Measurements from ENCODE around the gene MRAP2. TPM values are rescaled to one million over a fixed set of nuclear protein-coding genes. Genes with fewer than 3 reads are reported as not detected.

MRAP2 gene
- polyA plus RNA-seq, 3 donors: not detected

DNA sequence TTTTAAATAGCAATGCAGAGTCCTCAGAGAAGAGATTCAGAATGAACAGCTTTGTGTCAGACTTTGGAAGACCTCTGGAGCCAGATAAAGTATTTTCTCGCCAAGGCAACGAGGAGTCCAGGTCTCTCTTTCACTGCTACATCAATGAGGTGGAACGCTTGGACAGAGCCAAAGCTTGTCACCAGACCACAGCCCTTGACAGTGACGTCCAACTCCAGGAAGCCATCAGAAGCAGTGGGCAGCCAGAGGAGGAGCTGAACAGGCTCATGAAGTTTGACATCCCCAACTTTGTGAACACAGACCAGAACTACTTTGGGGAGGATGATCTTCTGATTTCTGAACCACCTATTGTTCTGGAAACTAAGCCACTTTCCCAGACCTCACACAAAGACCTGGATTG is 55.5 kb downstream of the MRAP2 start:
- DNase-seq: no peak
- no peaks in the 10 kb centered on the region for H3K36me3 ChIP-seq (replicated peaks in 1 of 2; ENCODE audit: control insufficient read depth in 1 of 2, insufficient read depth in 2 of 2, low read length in 2 of 2)
- H3K27me3 ChIP-seq (ENCODE audit: control insufficient read depth in 2 of 2, insufficient read depth in 2 of 2, low read length in 2 of 2): no peaks in the 10 kb centered on the region
- H3K9me3 ChIP-seq (replicated peaks in 1 of 2; ENCODE audit: control insufficient read depth in 1 of 2, insufficient read depth in 1 of 2, low read length in 2 of 2): peaks cover 4 to 6% of the 10 kb centered on the region in 2 donors
- Mint-ChIP-seq H3K36me3 (no peaks in the 10 kb centered on the region), H3K27ac (no peak overlapping the region), H3K9me3 (peaks cover 0 to 13% (median 4%) of the 10 kb centered on the region in 7 donors), H3K4me3 (no peak overlapping the region), H3K27me3 (ENCODE audit: low read depth in 3 of 3) (peaks cover 0 to 1% (median 0%) of the 10 kb centered on the region in 3 donors), H3K4me1 (no peaks in the 10 kb centered on the region)
- intact Hi-C loops (cut with micrococcal nuclease): no loop called here
- 61% methylated on average over 4 of the region's 4 CpGs for WGBS (ENCODE audit: insufficient coverage)
- TF ChIP-seq, protein P1, sequence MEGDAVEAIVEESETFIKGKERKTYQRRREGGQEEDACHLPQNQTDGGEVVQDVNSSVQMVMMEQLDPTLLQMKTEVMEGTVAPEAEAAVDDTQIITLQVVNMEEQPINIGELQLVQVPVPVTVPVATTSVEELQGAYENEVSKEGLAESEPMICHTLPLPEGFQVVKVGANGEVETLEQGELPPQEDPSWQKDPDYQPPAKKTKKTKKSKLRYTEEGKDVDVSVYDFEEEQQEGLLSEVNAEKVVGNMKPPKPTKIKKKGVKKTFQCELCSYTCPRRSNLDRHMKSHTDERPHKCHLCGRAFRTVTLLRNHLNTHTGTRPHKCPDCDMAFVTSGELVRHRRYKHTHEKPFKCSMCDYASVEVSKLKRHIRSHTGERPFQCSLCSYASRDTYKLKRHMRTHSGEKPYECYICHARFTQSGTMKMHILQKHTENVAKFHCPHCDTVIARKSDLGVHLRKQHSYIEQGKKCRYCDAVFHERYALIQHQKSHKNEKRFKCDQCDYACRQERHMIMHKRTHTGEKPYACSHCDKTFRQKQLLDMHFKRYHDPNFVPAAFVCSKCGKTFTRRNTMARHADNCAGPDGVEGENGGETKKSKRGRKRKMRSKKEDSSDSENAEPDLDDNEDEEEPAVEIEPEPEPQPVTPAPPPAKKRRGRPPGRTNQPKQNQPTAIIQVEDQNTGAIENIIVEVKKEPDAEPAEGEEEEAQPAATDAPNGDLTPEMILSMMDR (IDR thresholded peaks at IDR 0.05): no peak
- H4K20me1 ChIP-seq (ENCODE audit: insufficient read depth, low read length): no peaks in the 10 kb centered on the region
- H3K79me2 ChIP-seq (ENCODE audit: insufficient read depth, low read length): no peaks in the 10 kb centered on the region
- H3K4me2 ChIP-seq (replicated peaks; ENCODE audit: extremely low read depth, low read length, poor library complexity, severe bottlenecking): no peak overlapping the region
- no peak overlapping the region for H3K27ac ChIP-seq (ENCODE audit: low read depth in 1 of 2, low read length in 2 of 2)
- no peaks in the 10 kb centered on the region for H3K4me1 ChIP-seq (ENCODE audit: control insufficient read depth in 1 of 2, insufficient read depth in 2 of 2, low read length in 2 of 2)
- no peak overlapping the region for H2AFZ ChIP-seq (ENCODE audit: insufficient read depth, low read depth, low read length, poor library complexity, severe bottlenecking)
- no peak overlapping the region for H3K9ac ChIP-seq (ENCODE audit: insufficient read depth, low read length, poor library complexity, severe bottlenecking)
- H3K4me3 ChIP-seq (replicated peaks in 1 of 3; ENCODE audit: low read depth in 2 of 3, low read length in 3 of 3): no peak overlapping the region

DNA sequence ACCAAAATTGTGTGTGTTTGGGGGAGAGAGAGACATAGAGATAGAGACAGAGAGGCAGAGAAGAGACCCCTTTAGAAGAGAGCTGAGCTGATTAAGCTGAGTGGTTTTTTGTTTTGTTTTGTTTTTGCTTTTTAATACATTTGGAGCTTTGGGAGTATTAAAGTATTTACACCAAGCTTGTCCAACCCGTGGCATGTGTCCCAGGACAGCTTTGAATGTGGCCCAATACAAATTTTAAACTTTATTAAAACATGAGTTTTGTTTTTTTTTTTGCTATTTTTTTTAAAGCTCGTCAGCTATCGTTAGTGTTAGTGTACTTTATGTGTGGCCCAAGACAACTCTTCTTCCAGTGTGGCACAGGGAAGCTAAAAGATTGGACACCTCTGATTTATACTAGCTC is 56.0 kb downstream of the MRAP2 start:
- Histone ChIP-seq H2AFZ (ENCODE audit: insufficient read depth, low read depth, low read length, poor library complexity, severe bottlenecking) (no peak overlapping the region), H3K4me2 (replicated peaks; ENCODE audit: extremely low read depth, low read length, poor library complexity, severe bottlenecking) (no peak overlapping the region), H3K9me3 (replicated peaks in 1 of 2; ENCODE audit: control insufficient read depth in 1 of 2, insufficient read depth in 1 of 2, low read length in 2 of 2) (peaks cover 4 to 6% of the 10 kb centered on the region in 2 donors), H4K20me1 (ENCODE audit: insufficient read depth, low read length) (no peaks in the 10 kb centered on the region), H3K4me3 (replicated peaks in 1 of 3; ENCODE audit: low read depth in 2 of 3, low read length in 3 of 3) (no peak overlapping the region), H3K36me3 (replicated peaks in 1 of 2; ENCODE audit: control insufficient read depth in 1 of 2, insufficient read depth in 2 of 2, low read length in 2 of 2) (no peaks in the 10 kb centered on the region), H3K27me3 (ENCODE audit: control insufficient read depth in 2 of 2, insufficient read depth in 2 of 2, low read length in 2 of 2) (no peaks in the 10 kb centered on the region), H3K4me1 (ENCODE audit: control insufficient read depth in 1 of 2, insufficient read depth in 2 of 2, low read length in 2 of 2) (no peaks in the 10 kb centered on the region), H3K9ac (ENCODE audit: insufficient read depth, low read length, poor library complexity, severe bottlenecking) (no peak overlapping the region), H3K79me2 (ENCODE audit: insufficient read depth, low read length) (no peaks in the 10 kb centered on the region), H3K27ac (ENCODE audit: low read depth in 1 of 2, low read length in 2 of 2) (no peak overlapping the region)
- TF ChIP-seq, protein P1 (IDR thresholded peaks at IDR 0.05): no peak
- no peak overlapping the region for H3K27ac Mint-ChIP-seq
- H3K9me3 Mint-ChIP-seq: peaks cover 0 to 14% (median 4%) of the 10 kb centered on the region in 7 donors
- 80% methylated on average over 1 of the region's 3 CpGs for WGBS (ENCODE audit: insufficient coverage)
- peaks cover 0 to 1% (median 0%) of the 10 kb centered on the region in 3 donors for H3K27me3 Mint-ChIP-seq (ENCODE audit: low read depth in 3 of 3)
- intact Hi-C loops (cut with micrococcal nuclease): no loop called here
- H3K4me1 Mint-ChIP-seq: no peaks in the 10 kb centered on the region
- no peak overlapping the region for H3K4me3 Mint-ChIP-seq
- H3K36me3 Mint-ChIP-seq: no peaks in the 10 kb centered on the region
- no peak for DNase-seq

Measured in CD14-positive monocyte (primary cell).